Hematopoietic multipotent progenitor cell treated with erythropoietin and hydrocortisone succinate and interleukin-3 and kit ligand, for 8 days (in vitro differentiated cells): ENCODE data around the gene EMP1.

Experiments used
- DNase-seq: peaks from one replicate; pipeline ENCODE4 v3.0.0-alpha.2; 2015

EMP1 gene, protein sequence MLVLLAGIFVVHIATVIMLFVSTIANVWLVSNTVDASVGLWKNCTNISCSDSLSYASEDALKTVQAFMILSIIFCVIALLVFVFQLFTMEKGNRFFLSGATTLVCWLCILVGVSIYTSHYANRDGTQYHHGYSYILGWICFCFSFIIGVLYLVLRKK

DNA sequence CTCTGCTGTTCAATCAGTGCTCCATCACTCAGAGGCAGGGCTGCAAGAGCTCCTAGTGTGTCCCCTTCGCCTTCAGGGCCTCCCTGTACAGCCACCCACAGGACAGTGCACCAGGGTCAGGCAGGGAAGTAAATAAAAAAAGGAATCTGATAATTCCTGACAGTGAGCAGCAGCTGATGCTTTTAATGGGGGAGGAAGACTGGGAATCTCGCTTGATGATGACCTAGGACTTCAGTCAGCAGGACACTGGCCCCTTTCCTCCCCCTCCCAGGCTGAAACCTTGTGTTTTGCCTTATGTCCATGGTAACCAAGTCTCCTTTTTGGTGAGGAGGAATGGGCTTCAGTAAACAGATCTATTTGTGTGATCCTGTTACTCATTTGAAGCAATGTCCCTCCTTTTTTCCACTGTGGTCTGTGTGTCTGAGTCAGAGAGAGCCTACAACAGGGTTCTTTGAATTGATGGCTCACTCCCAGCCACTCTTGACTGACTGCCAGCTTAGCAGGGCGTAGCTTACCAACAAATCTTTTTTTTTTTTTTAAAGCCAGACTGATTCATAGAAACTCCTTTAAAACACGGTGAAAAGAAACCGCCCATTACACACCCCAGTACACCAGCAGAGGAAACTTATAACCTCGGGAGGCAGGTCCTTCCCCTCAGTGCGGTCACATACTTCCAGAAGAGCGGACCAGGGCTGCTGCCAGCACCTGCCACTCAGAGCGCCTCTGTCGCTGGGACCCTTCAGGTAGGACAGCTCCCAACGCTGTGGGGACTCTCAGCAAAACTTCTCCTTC, at the start of gene EMP1:
Gene EMP1 (plus strand): TSS at position 597 of the 792 bp plus-strand sequence. CDS start 14,785 bp downstream, outside the sequence.
- peak; percentile 96 for DNase-seq

DNA sequence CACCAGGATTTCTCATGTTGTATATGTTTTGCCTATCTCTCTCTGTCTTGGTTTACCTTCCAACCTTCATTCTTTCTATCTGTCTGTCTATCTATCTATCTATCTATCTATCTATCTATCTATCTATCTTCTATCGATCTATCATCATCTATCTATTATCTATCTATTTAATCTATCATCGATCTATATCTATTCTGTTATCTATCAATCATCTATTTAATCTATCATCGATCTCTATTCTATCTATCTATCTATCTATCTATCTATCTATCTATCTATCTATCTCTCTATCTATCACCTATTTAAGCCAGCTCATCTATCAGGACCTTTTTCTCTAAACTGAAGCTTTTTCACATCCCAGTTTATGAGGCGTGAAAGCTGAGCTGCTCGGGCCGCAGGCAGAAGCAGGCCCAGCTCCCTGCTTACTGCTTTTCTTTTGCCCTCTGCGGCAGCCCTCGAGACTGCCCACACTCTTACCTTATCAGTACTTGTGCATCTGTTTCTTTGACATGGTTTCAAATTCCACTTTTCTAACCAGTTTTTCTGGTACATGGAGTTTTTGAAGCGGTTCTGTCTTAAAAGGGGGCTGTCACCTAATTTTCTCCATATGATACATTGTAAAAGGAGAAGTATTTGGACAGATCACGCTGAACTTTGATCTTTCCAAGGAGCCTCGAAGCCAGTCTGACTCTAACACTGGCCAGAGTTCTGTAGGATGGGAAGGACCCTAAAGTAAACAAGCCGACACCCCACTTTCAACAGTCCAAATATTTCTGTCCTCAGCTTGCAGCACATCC, 48.6 kb upstream of the EMP1 start:
- DNase-seq = peak; percentile 26

- DNase-seq = no peak
These were observed 48.1 kb upstream of the EMP1 start for GRCh38 chr12:13148485-13148847.

DNA sequence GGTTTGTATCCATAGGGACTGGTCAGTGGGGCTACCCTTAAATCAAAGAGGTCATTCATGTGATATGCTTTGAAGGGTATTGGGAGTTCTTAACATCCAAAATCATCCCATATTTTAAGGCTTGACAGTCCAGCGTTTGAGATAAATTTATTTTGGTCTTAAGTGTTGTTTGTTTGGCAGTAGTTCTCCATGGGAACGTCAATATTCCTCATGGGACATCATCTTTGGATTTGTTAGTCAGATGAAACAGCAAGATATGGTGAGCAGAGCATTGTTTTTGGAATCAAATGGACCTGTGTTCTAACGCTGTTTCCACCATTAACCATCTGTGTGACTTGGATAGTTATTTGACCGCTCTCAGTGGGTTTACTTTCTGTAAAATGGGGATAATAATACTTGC, 47.1 kb upstream of the EMP1 start:
- no peak for DNase-seq

- DNase-seq = no peak
These were observed 44.2 kb upstream of the EMP1 start for GRCh38 chr12:13152281-13152680.

DNA sequence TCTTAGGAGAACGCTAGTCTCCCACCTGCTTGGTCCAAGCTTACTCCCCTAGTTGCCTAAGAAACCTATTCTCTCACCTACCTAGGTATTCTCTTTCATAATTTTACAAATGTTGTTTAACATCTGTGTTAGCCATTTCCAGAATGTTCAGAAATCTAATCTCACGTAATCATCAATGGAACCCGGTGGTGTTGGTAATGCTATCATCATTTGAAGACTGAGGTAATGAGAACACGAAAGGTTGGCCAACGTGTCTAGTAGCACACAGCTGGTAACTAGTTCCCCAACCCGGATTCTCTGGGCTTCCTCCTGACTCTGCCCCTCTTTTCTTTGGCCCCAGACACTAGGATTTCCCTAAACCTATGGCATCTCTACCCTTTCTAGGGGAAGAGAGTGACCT, 43.8 kb upstream of the EMP1 start:
- no peak for DNase-seq

- DNase-seq = no peak
These were observed 43.3 kb upstream of the EMP1 start for GRCh38 chr12:13153180-13153579.

GRCh38 chr12:13154027-13154538, 42.4 kb upstream of the EMP1 start:
- no peak for DNase-seq

- no peak for DNase-seq
These were observed 41.7 kb upstream of the EMP1 start for GRCh38 chr12:13154831-13155230.

DNA sequence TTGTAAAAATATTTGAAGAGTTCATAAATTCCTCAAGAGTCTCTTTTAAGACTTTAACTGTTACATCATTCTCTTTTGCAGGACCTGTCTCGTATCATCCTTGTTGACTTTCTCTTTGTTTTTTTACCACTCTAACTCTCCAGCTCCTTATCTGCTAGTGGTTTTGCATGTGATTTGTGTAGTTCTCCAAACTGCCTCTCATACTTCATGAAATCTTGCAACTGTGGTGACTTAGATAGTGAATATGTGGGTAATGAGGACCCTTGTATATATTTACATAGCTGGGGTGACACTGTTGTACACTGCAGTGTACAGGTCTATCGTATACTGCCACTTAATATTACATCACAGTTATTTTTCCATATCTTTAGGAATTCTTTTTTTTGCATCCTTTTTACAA, 40.2 kb upstream of the EMP1 start:
- peak; percentile 21 for DNase-seq

DNA sequence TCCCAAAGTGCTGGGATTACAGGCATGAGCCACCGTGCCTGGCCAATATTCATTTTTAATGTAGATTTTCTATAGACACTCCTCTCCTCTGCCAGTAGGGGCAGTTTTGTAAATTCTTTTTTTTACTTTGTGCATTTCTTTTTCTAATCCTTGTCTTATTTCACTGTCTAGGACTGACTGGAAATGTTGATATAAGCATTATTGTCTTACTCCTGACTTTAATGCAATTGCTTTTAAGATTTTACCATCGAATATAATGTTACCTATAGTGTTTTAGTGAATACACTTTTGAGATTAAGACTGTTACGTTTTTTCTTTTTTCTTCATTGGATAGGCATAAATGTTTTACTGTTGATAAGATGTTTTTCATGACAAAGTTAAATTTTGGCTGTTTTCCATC, 35.4 kb upstream of the EMP1 start:
- no peak for DNase-seq

DNA sequence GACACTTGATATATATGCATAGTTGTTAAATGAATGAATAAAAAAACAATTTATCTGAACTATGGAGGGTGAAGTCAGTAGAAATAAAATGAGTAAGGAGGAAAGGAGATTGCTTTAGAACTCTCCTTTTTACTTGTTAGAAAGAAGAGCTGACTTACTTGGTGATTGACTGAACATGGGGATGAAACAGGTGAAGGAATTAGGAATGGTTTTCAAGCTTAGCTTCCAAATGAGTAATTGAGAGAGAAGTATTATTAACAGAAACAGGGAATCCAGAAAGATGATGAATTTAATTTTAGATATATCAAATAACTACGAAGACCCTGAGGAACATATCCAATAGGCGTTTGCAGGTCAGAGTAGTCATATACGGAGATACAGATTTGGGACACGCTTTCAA, 33.6 kb upstream of the EMP1 start:
- DNase-seq = no peak

DNA sequence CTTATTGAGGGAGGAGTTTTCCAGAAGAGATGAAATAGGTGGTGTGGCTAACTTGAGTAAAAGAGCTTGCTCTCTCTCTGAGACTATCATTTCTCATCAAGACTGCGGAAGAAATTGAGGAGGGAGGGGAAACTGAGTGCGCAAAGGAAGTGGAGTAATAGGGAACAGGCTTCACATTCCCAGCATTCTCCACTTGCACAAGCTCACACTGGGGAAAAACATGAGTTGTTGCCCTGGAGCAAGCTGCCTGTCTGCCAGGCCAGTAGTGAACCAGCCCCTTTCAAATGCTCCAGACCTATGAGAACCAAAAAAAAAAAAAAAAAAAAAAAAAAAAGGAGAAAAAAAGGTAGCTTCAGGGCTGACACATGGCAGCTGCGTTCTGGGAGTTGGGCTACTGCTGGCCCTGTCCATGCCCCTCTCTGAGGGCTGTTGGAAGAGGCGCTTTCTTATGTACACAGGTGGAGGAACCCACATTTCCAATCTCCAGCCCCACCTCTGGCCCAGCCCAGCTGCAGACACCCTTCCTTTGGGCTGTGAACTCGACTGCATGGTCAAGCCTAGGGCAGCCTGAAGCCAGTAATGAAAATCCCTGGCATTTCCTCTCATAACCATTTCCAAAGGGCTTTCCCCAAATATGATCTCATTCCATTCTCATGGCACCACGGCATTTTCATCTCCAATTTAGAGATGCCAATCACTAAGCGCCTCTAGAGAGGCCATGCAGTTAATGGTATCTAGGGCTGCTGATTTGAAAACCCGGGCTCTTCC, 32.5 kb upstream of the EMP1 start:
- no peak for DNase-seq

DNA sequence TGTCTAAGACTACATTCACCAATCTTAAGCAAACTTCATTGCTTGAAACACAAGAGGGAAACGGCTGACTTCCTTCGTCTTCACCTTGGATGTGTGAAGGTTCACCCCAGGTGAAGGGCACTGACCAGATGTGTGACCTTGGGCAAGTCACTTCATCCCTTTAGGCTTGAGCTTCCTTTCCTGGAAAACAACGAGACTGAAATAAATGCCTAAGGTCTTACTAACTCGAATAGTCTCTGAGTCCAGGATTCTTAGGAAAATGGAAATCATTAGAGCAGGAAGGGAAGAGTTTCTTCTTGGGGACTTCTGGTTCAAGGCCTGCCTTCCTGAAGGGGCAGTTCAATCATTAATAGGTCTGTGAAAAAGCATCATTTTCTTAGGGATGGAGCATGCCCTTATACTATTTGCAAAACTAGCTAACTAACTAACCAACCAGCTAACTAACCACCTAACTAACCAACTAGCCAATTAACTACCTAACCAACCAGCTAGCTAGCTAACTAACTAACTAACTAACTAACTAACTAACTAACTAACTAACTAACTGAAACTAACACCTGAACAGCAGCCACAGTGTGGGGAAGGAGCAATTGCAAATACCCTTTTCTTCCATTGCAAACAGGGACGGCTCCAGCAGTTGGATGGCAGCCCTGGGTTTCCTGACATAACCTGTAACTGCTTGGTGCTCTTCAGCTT, 31.5 kb upstream of the EMP1 start:
- DNase-seq = no peak

GRCh38 chr12:13165617-13166041, 30.9 kb upstream of the EMP1 start:
- DNase-seq = peak; percentile 44

- DNase-seq = no peak
These were observed 29.3 kb upstream of the EMP1 start for GRCh38 chr12:13167226-13167625.

DNA sequence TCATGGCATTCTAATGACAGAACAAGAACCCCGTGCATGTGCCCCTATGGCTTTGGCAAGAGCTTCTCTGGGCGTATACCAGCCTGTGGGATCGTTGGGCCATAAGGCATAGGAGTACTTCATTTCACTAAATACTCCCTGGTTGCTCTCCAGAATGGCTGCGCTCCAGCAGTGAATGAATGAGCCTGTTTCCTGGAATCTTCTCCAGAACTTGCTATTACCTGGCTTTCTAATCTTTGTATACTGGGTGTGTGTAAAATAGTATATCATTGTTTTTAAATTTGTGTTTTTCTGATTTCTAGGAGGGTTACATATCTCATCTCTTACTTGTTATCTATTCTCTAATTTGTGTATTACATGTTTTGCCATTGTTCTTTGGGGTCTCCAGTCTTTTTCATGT, 28.6 kb upstream of the EMP1 start:
- DNase-seq = no peak

GRCh38 chr12:13169272-13169671, 27.3 kb upstream of the EMP1 start:
- DNase-seq = no peak

GRCh38 chr12:13170892-13171490, 25.5 kb upstream of the EMP1 start:
- DNase-seq = no peak

GRCh38 chr12:13171921-13172859, 24.3 kb upstream of the EMP1 start:
- DNase-seq = no peak
